BLaER1 treated with 17β-estradiol and CSF1 and Interleukin-3, amounts not matched to agents 10 nM and 100 nM (cell line): Measurements from ENCODE around the gene MFRP.

Source experiments
- H3K27ac ChIP-seq, 11 experiments: shearing (Covaris generic); formaldehyde crosslinking; 2 replicates each; pipeline ENCODE4 v1.8.1; 2022
- H3K27me3 ChIP-seq, 11 experiments: shearing (Covaris generic); formaldehyde crosslinking; 2 replicates each; pipeline ENCODE4 v1.8.1; 2022
- H3K36me3 ChIP-seq, 11 experiments: shearing (Covaris generic); formaldehyde crosslinking; 2 replicates each; pipeline ENCODE4 v1.8.1; 2022
- H3K4me1 ChIP-seq, 10 experiments: shearing (Covaris generic); formaldehyde crosslinking; 2 replicates each; pipeline ENCODE4 v1.8.1; 2022
- H3K4me2 ChIP-seq, 11 experiments: shearing (Covaris generic); formaldehyde crosslinking; 2 replicates each; pipeline ENCODE4 v1.8.1; 2022
- H3K4me3 ChIP-seq, 10 experiments: shearing (Covaris generic); formaldehyde crosslinking; 2 replicates each; pipeline ENCODE4 v1.8.1; 2022
- H3K9ac ChIP-seq, 11 experiments: shearing (Covaris generic); formaldehyde crosslinking; 2 replicates each; pipeline ENCODE4 v1.8.1; 2022
- H3K9me3 ChIP-seq, 11 experiments: shearing (Covaris generic); formaldehyde crosslinking; replicated peaks in 1 of 11; 2 replicates each; pipeline ENCODE4 v1.8.1; 2022
- H4K20me1 ChIP-seq, 11 experiments: shearing (Covaris generic); formaldehyde crosslinking; 2 replicates each; pipeline ENCODE4 v1.8.1; 2022
- Cebpa-rat ChIP-seq, 11 experiments: shearing (Covaris generic); IDR thresholded peaks; 2 replicates each; pipeline ENCODE4 v1.8.1; 2022

Gene MFRP

GRCh38 chr11:119295178-119295577 is 51.3 kb downstream of the MFRP start:
- H3K9ac ChIP-seq, result no peak overlapping the region
- peaks cover 0 to 82% (median 0%) of the 10 kb centered on the region in 11 experiments; a peak in 7 of 22 replicates for H4K20me1 ChIP-seq
- H3K9me3 ChIP-seq, result peaks cover 0 to 13% (median 11%) of the 10 kb centered on the region in 11 experiments; a peak in 18 of 22 replicates
- no peak overlapping the region for H3K27ac ChIP-seq
- peaks cover 76 to 100% (median 85%) of the 10 kb centered on the region in 11 experiments for H3K36me3 ChIP-seq
- H3K27me3 ChIP-seq, result no peaks in the 10 kb centered on the region
- H3K4me1 ChIP-seq, result no peaks in the 10 kb centered on the region
- H3K4me2 ChIP-seq, result no peak overlapping the region
- TF ChIP-seq Cebpa-rat (IDR thresholded peaks at IDR 0.05), result no peak
- no peak overlapping the region for H3K4me3 ChIP-seq

- Histone ChIP-seq H3K27me3 (no peaks in the 10 kb centered on the region), H3K4me1 (no peaks in the 10 kb centered on the region), H3K4me2 (no peak overlapping the region), H3K27ac (no peak overlapping the region), H3K9ac (no peak overlapping the region), H3K4me3 (no peak overlapping the region), H3K9me3 (peaks cover 0 to 20% (median 19%) of the 10 kb centered on the region in 11 experiments; a peak in 18 of 22 replicates), H4K20me1 (peaks cover 0 to 78% (median 0%) of the 10 kb centered on the region in 11 experiments; a peak in 7 of 22 replicates), H3K36me3 (peaks cover 76 to 100% (median 85%) of the 10 kb centered on the region in 11 experiments)
- TF ChIP-seq Cebpa-rat (IDR thresholded peaks at IDR 0.05), result no peak
Observed at GRCh38 chr11:119293461-119293860, 53.0 kb downstream of the MFRP start.

DNA sequence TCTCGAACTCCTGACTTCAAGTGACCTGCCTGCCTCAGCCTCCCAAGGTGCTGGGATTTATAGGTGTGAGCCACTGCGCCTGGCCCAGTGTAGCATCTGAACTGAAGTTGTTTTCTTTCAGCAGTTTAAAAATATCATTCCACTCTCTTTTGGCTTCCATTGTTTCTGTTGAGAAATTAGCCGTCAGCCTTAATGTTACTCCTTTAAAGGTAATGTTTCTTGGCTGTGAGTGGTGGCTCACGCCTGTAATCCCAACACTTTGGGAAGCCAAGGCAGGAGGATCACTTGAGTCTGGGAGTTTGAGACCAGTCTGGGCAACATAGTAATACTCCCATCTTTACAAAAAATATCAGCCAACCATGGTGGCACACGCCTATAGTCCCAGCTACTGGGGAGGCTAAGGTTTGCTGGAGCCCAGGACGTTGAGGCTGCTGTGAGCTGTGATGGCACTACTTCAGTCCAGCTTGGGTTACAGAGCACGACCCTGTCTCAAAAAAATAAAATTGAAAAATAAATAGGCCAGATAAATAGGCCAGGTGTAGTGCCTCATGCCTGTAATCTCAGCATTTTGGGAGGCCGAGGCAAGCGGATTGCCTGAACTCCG is 55.5 kb downstream of the MFRP start:
- Histone ChIP-seq H3K27me3 (no peaks in the 10 kb centered on the region), H3K4me2 (no peak overlapping the region), H3K27ac (no peak overlapping the region), H3K9me3 (peaks cover 0 to 20% (median 19%) of the 10 kb centered on the region in 11 experiments; a peak in 18 of 22 replicates), H3K36me3 (peaks cover 76 to 100% (median 85%) of the 10 kb centered on the region in 11 experiments), H4K20me1 (peaks cover 0 to 84% (median 0%) of the 10 kb centered on the region in 11 experiments; a peak in 7 of 22 replicates), H3K9ac (no peak overlapping the region), H3K4me1 (no peaks in the 10 kb centered on the region), H3K4me3 (no peak overlapping the region)
- TF ChIP-seq Cebpa-rat (IDR thresholded peaks at IDR 0.05), result no peak
